ENCODE data around the gene SEC14L5.
A peak's percentile ranks its signal among the peaks of the same experiment; 100 is the strongest.
"Not testable (repeated sequence)": the region's sequence is repeated elsewhere in the genome, so short reads cannot be mapped to it uniquely, and the experiment has no call there.

SEC14L5 gene

GRCh38 chr16:4957720-4958509 lies at the start of gene SEC14L5:
Gene SEC14L5, plus strand, starts transcription at chr16:4958330. Its CDS starts 994 bp downstream, at chr16:4959324.
- peak; percentile 75 for DNase-seq (ENCODE audit: low read depth)

GRCh38 chr16:4908854-4909401 lies 49.2 kb upstream of the SEC14L5 start:
- no peak for DNase-seq (ENCODE audit: low read depth)

GRCh38 chr16:4909825-4910224 lies 48.3 kb upstream of the SEC14L5 start:
- no peak for DNase-seq (ENCODE audit: low read depth)

GRCh38 chr16:4910828-4911227 lies 47.3 kb upstream of the SEC14L5 start:
- DNase-seq (ENCODE audit: low read depth) = no peak

- no peak for DNase-seq (ENCODE audit: low read depth)
Observed at GRCh38 chr16:4911970-4912386, 46.2 kb upstream of the SEC14L5 start.

- no peak for DNase-seq (ENCODE audit: low read depth)
Observed at GRCh38 chr16:4913130-4913773, 44.9 kb upstream of the SEC14L5 start.

GRCh38 chr16:4913774-4914525 lies 44.2 kb upstream of the SEC14L5 start:
- no peak for DNase-seq (ENCODE audit: low read depth)

- DNase-seq (ENCODE audit: low read depth) = no peak
Observed at GRCh38 chr16:4914528-4915225, 43.5 kb upstream of the SEC14L5 start.

- DNase-seq (ENCODE audit: low read depth) = no peak
Observed at GRCh38 chr16:4915226-4915761, 42.8 kb upstream of the SEC14L5 start.

GRCh38 chr16:4917117-4917516 lies 41.0 kb upstream of the SEC14L5 start:
- no peak for DNase-seq (ENCODE audit: low read depth)

GRCh38 chr16:4918781-4919251 lies 39.3 kb upstream of the SEC14L5 start:
- no peak for DNase-seq (ENCODE audit: low read depth)

- no peak for DNase-seq (ENCODE audit: low read depth)
Observed at GRCh38 chr16:4920826-4921225, 37.3 kb upstream of the SEC14L5 start.

- no peak for DNase-seq (ENCODE audit: low read depth)
Observed at GRCh38 chr16:4922721-4923342, 35.3 kb upstream of the SEC14L5 start.

- no peak for DNase-seq (ENCODE audit: low read depth)
Observed at GRCh38 chr16:4923853-4924252, 34.3 kb upstream of the SEC14L5 start.

- DNase-seq (ENCODE audit: low read depth) = no peak
Observed at GRCh38 chr16:4924593-4925292, 33.4 kb upstream of the SEC14L5 start.

GRCh38 chr16:4925293-4925607 lies 32.9 kb upstream of the SEC14L5 start:
- no peak for DNase-seq (ENCODE audit: low read depth)

- DNase-seq (ENCODE audit: low read depth) = no peak
Observed at GRCh38 chr16:4925791-4926190, 32.3 kb upstream of the SEC14L5 start.

GRCh38 chr16:4926928-4927327 lies 31.2 kb upstream of the SEC14L5 start:
- no peak for DNase-seq (ENCODE audit: low read depth)

GRCh38 chr16:4927661-4928060 lies 30.5 kb upstream of the SEC14L5 start:
- DNase-seq (ENCODE audit: low read depth) = no peak

- no peak for DNase-seq (ENCODE audit: low read depth)
Observed at GRCh38 chr16:4928227-4928626, 29.9 kb upstream of the SEC14L5 start.

- DNase-seq (ENCODE audit: low read depth) = not testable (repeated sequence)
Observed at GRCh38 chr16:4929619-4930018, 28.5 kb upstream of the SEC14L5 start.

Measured in stimulated activated CD8-positive, alpha-beta memory T cell treated with anti-CD3 and anti-CD28 coated beads, Interleukin-15, amount 100 ng/mL, for 1 hour (primary cell).